Endothelial cell of umbilical vein (primary cell): ENCODE data around the gene PLEKHA4. TPM values are rescaled to one million over a fixed set of nuclear protein-coding genes. Genes with fewer than 3 reads are reported as not detected.

ENCODE experiments used
- BruUV-seq: library from RNA; stranded (reverse); fragments of 400-500 nt; replicated peaks from 2 replicates; lab custom pipeline; 2021; lab: Mats Ljungman, UMichigan
- CTCF ChIA-PET: fragments of 300-600, 350-600 bp; sonication (Branson Sonifier 250); formaldehyde crosslinking; loops from one replicate; lab custom pipeline; 2021; ENCODE audit warnings: antibody characterized with exemption, inconsistent platforms; lab: Charles Lee
- POLR2A ChIA-PET: fragments of 300-600, 350-600 bp; sonication (Branson Sonifier 250); formaldehyde crosslinking; loops from one replicate; lab custom pipeline; 2021; ENCODE audit warnings: antibody characterized with exemption, inconsistent platforms; lab: Charles Lee
- DNase-seq: peaks from one replicate; pipeline ENCODE4 v3.0.0-alpha.2; 2011; ENCODE audit warnings: low read depth, low spot score
- FAIRE-seq: peaks from 2 replicates; lab custom pipeline; 2011; peaks lifted over from hg19 to GRCh38; lab: Jason Lieb, UNC
- H2AFZ ChIP-seq: 2 replicates; pipeline ENCODE4 v1.6.0; 2012; ENCODE audit warnings: low read depth, low read length, control low read depth, inconsistent platforms
- H3K27ac ChIP-seq: 2 replicates; pipeline ENCODE4 v1.5.1; 2011; ENCODE audit warnings: low read depth, mild to moderate bottlenecking, control low read depth, low read length, moderate library complexity; ENCODE audit not compliant: insufficient read depth
- H3K27me3 ChIP-seq, 2 experiments: 2 replicates each; pipeline versions ENCODE4 v1.6.0 to v1.6.1; 2011; ENCODE audit warnings: low read length in 2 of 2, mixed read lengths in 1 of 2; ENCODE audit not compliant: control insufficient read depth in 2 of 2, insufficient read depth in 2 of 2
- H3K36me3 ChIP-seq, 2 experiments: 2 replicates in 1 of 2; 3 replicates in 1 of 2; pipeline ENCODE4 v1.5.1; 2011; ENCODE audit warnings: low read length in 2 of 2, mild to moderate bottlenecking in 1 of 2, moderate library complexity in 1 of 2; ENCODE audit not compliant: control insufficient read depth in 2 of 2, insufficient read depth in 2 of 2; ENCODE audit errors: extremely low read depth in 1 of 2
- H3K4me1 ChIP-seq: 3 replicates; pipeline ENCODE4 v1.5.1; 2011; ENCODE audit warnings: mild to moderate bottlenecking, low read length; ENCODE audit not compliant: control insufficient read depth, insufficient read depth; ENCODE audit errors: extremely low read depth
- H3K4me2 ChIP-seq: 2 replicates; pipeline ENCODE4 v1.6.1; 2011; ENCODE audit warnings: low read length, control low read depth, mixed read lengths; ENCODE audit not compliant: insufficient read depth
- H3K4me3 ChIP-seq, 3 experiments: fragments of 200-600 bp in 1 of 3; sonication (generic), shearing (Covaris generic) in 1 of 3; replicated peaks in 1 of 3; 2 replicates each; pipeline ENCODE4 v1.5.1; 2011 to 2016; ENCODE audit warnings: control low read depth in 3 of 3, low read length in 3 of 3, mild to moderate bottlenecking in 2 of 3, inconsistent platforms in 1 of 3, low read depth in 1 of 3, moderate library complexity in 1 of 3; ENCODE audit not compliant: insufficient read depth in 1 of 3
- H3K79me2 ChIP-seq: 2 replicates; pipeline ENCODE4 v1.6.0; 2012; ENCODE audit warnings: low read length, inconsistent platforms; ENCODE audit not compliant: control insufficient read depth, insufficient read depth
- H3K9ac ChIP-seq: replicated peaks from 2 replicates; pipeline ENCODE3; 2011; ENCODE audit warnings: low read length, control low read depth; ENCODE audit not compliant: insufficient read depth; ENCODE audit errors: extremely low read depth
- H3K9me1 ChIP-seq: replicated peaks from 3 replicates; pipeline ENCODE4 v1.6.0; 2011; ENCODE audit warnings: mild to moderate bottlenecking, low read length; ENCODE audit not compliant: control insufficient read depth, insufficient read depth; ENCODE audit errors: extremely low read depth
- H3K9me3 ChIP-seq: replicated peaks from 2 replicates; pipeline ENCODE4 v1.5.1; 2012; ENCODE audit warnings: low read length, inconsistent platforms; ENCODE audit not compliant: control insufficient read depth, insufficient read depth
- H4K20me1 ChIP-seq: replicated peaks from 2 replicates; pipeline ENCODE3; 2011; ENCODE audit warnings: mild to moderate bottlenecking, low read length; ENCODE audit not compliant: control insufficient read depth, insufficient read depth; ENCODE audit errors: extremely low read depth
- EZH2 ChIP-seq: IDR thresholded peaks from 2 replicates; pipeline ENCODE4 v1.6.1; 2012; ENCODE audit warnings: borderline replicate concordance, low read depth, mild to moderate bottlenecking, moderate library complexity, low read length, inconsistent platforms; ENCODE audit not compliant: severe bottlenecking
- FOS ChIP-seq: IDR thresholded peaks from 2 replicates; pipeline ENCODE4 v1.6.1; 2011; ENCODE audit warnings: mild to moderate bottlenecking, low read length, moderate library complexity, borderline replicate concordance; ENCODE audit not compliant: insufficient read depth
- GATA2 ChIP-seq: IDR thresholded peaks from 2 replicates; pipeline ENCODE4 v1.7.0; 2011; ENCODE audit warnings: low read depth, mild to moderate bottlenecking, moderate library complexity, mixed read lengths, low read length; ENCODE audit not compliant: insufficient read length, insufficient read depth
- JUN ChIP-seq: IDR thresholded peaks from 2 replicates; pipeline ENCODE4 v1.6.1; 2011; ENCODE audit warnings: borderline replicate concordance, low read depth; ENCODE audit not compliant: insufficient read length, insufficient read depth
- MYC ChIP-seq: IDR thresholded peaks from one replicate; pipeline ENCODE4 v1.6.1; 2011; ENCODE audit warnings: mild to moderate bottlenecking, low read depth, low read length
- POLR2A ChIP-seq: IDR thresholded peaks from 2 replicates; pipeline ENCODE4 v1.6.1; 2012; ENCODE audit warnings: low read depth, mild to moderate bottlenecking, control low read depth, low read length
- POLR2AphosphoS5 ChIP-seq: IDR thresholded peaks from 2 replicates; pipeline ENCODE4 v1.6.1; 2012; ENCODE audit warnings: low read depth, mild to moderate bottlenecking, control low read depth, low read length, moderate library complexity; ENCODE audit not compliant: insufficient read depth
- dilution Hi-C: fragments of 300-500 bp; cut with MboI; formaldehyde crosslinking; loops from one replicate; pipeline ENCODE4 v1.15.0; 2019; ENCODE audit warnings: low sequenced_read_pairs; ENCODE audit not compliant: extremely low pct_ligation_motif_present
- intact Hi-C: fragments of 100-400 bp; cut with micrococcal nuclease; formaldehyde crosslinking; loops from one replicate; pipeline ENCODE4 v1.10.0; 2022
- polyA plus RNA-seq, 4 experiments: library from polyadenylated mRNA; depleted of rRNA in 3 of 4; stranded (reverse) in 3 of 4; unstranded in 1 of 4; fragments of >200 nt; gene quantifications; 2 replicates each; pipeline versions ENCODE4 v1.2.1 to v1.2.3, GENCODE V29; 2011 to 2012; ENCODE audit warnings: missing spikeins in 1 of 4
- total RNA-seq: library from RNA; stranded (reverse); gene quantifications from 2 replicates; pipeline ENCODE4 v1.2.3, GENCODE V29; 2021
- TF ChIP-seq, protein P1 (sequence below), 2 donors: IDR thresholded peaks; 1 replicate in 1 of 2; 2 replicates in 1 of 2; pipeline ENCODE4 v1.5.1; 2011; ENCODE audit warnings: low read length in 2 of 2, mild to moderate bottlenecking in 2 of 2, moderate library complexity in 2 of 2, control low read depth in 1 of 2, inconsistent platforms in 1 of 2, low read depth in 1 of 2; ENCODE audit not compliant: insufficient read depth in 1 of 2; ENCODE audit errors: extremely low read depth in 1 of 2
- TF ChIP-seq, protein P2 (sequence below): IDR thresholded peaks from 2 replicates; pipeline ENCODE4 v1.6.1; 2011; ENCODE audit not compliant: insufficient read depth, insufficient read length

The PLEKHA4 gene
- total and polyA plus RNA-seq, 2 donors (not counting 3 experiments of a cell fraction or from before 2014, with no cell fraction given): 4.5 to 10.1 TPM

DNA sequence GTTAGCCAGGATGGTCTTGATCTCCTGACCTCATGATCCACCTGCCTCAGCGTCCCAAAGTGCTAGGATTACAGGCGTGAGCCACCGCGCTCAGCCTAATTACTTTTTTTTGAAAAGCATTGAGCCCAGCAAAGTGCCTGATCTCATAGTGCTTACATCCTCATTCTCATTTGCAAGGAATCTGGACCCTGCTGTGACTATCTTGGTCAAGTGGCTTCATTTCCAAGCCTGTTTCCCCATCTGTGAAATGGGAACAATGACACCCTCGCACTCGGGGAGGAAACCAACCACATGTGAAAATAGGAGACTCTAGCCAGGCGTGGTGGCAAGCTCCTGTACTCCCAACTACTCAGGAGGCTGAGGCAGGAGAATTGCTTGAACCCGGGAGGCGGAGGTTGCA, 1.6 kb upstream of the PLEKHA4 start:
- Histone ChIP-seq H3K4me2 (no peak overlapping the region), H3K4me3 (no peak overlapping the region), H3K9me1 (no peaks in the 10 kb centered on the region), H3K9ac (no peak overlapping the region), H2AFZ (no peak overlapping the region), H3K27ac (no peak overlapping the region), H4K20me1 (no peaks in the 10 kb centered on the region), H3K36me3 (peaks cover 11 to 12% of the 10 kb centered on the region in 2 experiments), H3K79me2 (peaks cover 28% of the 10 kb centered on the region), H3K4me1 (peaks cover 22% of the 10 kb centered on the region), H3K27me3 (no peaks in the 10 kb centered on the region), H3K9me3 (no peaks in the 10 kb centered on the region)
- intact Hi-C loops (no loop called here), dilution Hi-C loops (no loop called here)
- TF ChIP-seq GATA2 (no peak), EZH2 (no peak), POLR2AphosphoS5 (no peak), MYC (no peak), FOS (no peak), POLR2A (no peak), JUN (no peak)
- TF ChIP-seq, protein P1, sequence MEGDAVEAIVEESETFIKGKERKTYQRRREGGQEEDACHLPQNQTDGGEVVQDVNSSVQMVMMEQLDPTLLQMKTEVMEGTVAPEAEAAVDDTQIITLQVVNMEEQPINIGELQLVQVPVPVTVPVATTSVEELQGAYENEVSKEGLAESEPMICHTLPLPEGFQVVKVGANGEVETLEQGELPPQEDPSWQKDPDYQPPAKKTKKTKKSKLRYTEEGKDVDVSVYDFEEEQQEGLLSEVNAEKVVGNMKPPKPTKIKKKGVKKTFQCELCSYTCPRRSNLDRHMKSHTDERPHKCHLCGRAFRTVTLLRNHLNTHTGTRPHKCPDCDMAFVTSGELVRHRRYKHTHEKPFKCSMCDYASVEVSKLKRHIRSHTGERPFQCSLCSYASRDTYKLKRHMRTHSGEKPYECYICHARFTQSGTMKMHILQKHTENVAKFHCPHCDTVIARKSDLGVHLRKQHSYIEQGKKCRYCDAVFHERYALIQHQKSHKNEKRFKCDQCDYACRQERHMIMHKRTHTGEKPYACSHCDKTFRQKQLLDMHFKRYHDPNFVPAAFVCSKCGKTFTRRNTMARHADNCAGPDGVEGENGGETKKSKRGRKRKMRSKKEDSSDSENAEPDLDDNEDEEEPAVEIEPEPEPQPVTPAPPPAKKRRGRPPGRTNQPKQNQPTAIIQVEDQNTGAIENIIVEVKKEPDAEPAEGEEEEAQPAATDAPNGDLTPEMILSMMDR (IDR thresholded peaks at IDR 0.05; ENCODE audit: extremely low read depth in 1 of 2, insufficient read depth in 1 of 2, low read depth in 1 of 2, low read length in 2 of 2): no peak
- TF ChIP-seq, protein P2, sequence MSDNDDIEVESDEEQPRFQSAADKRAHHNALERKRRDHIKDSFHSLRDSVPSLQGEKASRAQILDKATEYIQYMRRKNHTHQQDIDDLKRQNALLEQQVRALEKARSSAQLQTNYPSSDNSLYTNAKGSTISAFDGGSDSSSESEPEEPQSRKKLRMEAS: no peak
- DNase-seq (no peak), FAIRE-seq (no peak)
- CTCF ChIA-PET: interaction anchor here (1.5 to 2.6 kb wide), 3 partner anchors 28 to 101 kb away, joined by 4 to 12 read pairs (median 7); no protein-coding TSS in a partner anchor
- BruUV-seq: no TSS peak
- POLR2A ChIA-PET: interaction anchor here (0.7 kb wide), 1 partner anchor 15 kb away, joined by 5 read pairs; no protein-coding TSS in a partner anchor
